ENCODE measurements around the gene RAB40A. TPM values are rescaled to one million over a fixed set of nuclear protein-coding genes. Genes with fewer than 3 reads are reported as not detected.
"Not testable (repeated sequence)": the region's sequence is repeated elsewhere in the genome, so short reads cannot be mapped to it uniquely, and the experiment has no call there.

Gene RAB40A
- total and polyA plus RNA-seq, 4 donors, result 0.03 to 0.33 (median 0.07) TPM

- H3K4me1 ChIP-seq (ENCODE audit: control insufficient read depth in 4 of 4, insufficient read depth in 4 of 4, low read length in 3 of 4), result no peaks in the 10 kb centered on the region
- no peaks in the 10 kb centered on the region for H3K9me3 ChIP-seq (ENCODE audit: control insufficient read depth in 4 of 4, low read length in 3 of 4)
- H3K4me3 ChIP-seq (ENCODE audit: low read depth in 1 of 3, low read length in 3 of 3), result no peak overlapping the region
- 95% methylated on average over 1 of the region's 1 CpG for WGBS
- TF ChIP-seq GABPA (IDR thresholded peaks at IDR 0.05 in 1 of 2, conservative IDR thresholded peaks at IDR 0.05 in 1 of 2) (no peak), EGR1 (IDR thresholded peaks at IDR 0.05; ENCODE audit: low read depth in 2 of 2) (no peak), SP1 (IDR thresholded peaks at IDR 0.05) (no peak), FOXA2 (IDR thresholded peaks at IDR 0.05) (no peak), TAF1 (conservative IDR thresholded peaks at IDR 0.05) (no peak), NR2F2 (IDR thresholded peaks at IDR 0.05) (no peak)
- H3K27me3 ChIP-seq (ENCODE audit: control insufficient read depth in 4 of 4, insufficient read depth in 4 of 4, low read length in 3 of 4), result no peaks in the 10 kb centered on the region
- H3K36me3 ChIP-seq (ENCODE audit: control insufficient read depth in 4 of 4, insufficient read depth in 3 of 4, low read depth in 1 of 4, low read length in 3 of 4), result no peaks in the 10 kb centered on the region
- no peak for DNase-seq (ENCODE audit: low spot score)
- no peak overlapping the region for H3K27ac ChIP-seq (ENCODE audit: low read depth in 1 of 2, low read length in 2 of 2)
- no peak overlapping the region for H3K9ac ChIP-seq (ENCODE audit: low read depth in 1 of 2, low read length in 2 of 2)
These were observed 43.9 kb downstream of the RAB40A start for GRCh38 chrX:103475381-103475780.

- not testable (repeated sequence) for DNase-seq (ENCODE audit: low spot score); H3K4me3 ChIP-seq (ENCODE audit: low read depth in 1 of 3, low read length in 3 of 3); H3K9me3 ChIP-seq (ENCODE audit: control insufficient read depth in 4 of 4, low read length in 3 of 4); H3K4me1 ChIP-seq (ENCODE audit: control insufficient read depth in 4 of 4, insufficient read depth in 4 of 4, low read length in 3 of 4); H3K27me3 ChIP-seq (ENCODE audit: control insufficient read depth in 4 of 4, insufficient read depth in 4 of 4, low read length in 3 of 4); H3K27ac ChIP-seq (ENCODE audit: low read depth in 1 of 2, low read length in 2 of 2); H3K9ac ChIP-seq (ENCODE audit: low read depth in 1 of 2, low read length in 2 of 2); H3K36me3 ChIP-seq (ENCODE audit: control insufficient read depth in 4 of 4, insufficient read depth in 3 of 4, low read depth in 1 of 4, low read length in 3 of 4)
- WGBS, result 87% methylated on average over 8 of the region's 8 CpGs
These were observed 49.3 kb downstream of the RAB40A start for GRCh38 chrX:103469977-103470376.

- WGBS, result 68% methylated on average over 2 of the region's 2 CpGs
- H3K9ac ChIP-seq (ENCODE audit: low read depth in 1 of 2, low read length in 2 of 2), result no peak overlapping the region
- H3K27ac ChIP-seq (ENCODE audit: low read depth in 1 of 2, low read length in 2 of 2), result no peak overlapping the region
- TF ChIP-seq RAD21 (IDR thresholded peaks at IDR 0.05), result no peak
- no peak for TF ChIP-seq RXRA (IDR thresholded peaks at IDR 0.05)
- TF ChIP-seq HNF4G (IDR thresholded peaks at IDR 0.05), result no peak
- no peak for TF ChIP-seq CTCF (IDR thresholded peaks at IDR 0.05; ENCODE audit: low read depth, low read length, missing input control)
- no peak for TF ChIP-seq ATF3 (IDR thresholded peaks at IDR 0.05)
- no peak for TF ChIP-seq HNF4A (conservative IDR thresholded peaks at IDR 0.05)
- no peak for TF ChIP-seq MAX (IDR thresholded peaks at IDR 0.05)
- TF ChIP-seq SP1 (IDR thresholded peaks at IDR 0.05), result no peak
- TF ChIP-seq JUND (IDR thresholded peaks at IDR 0.05), result no peak
- TF ChIP-seq NR2F2 (IDR thresholded peaks at IDR 0.05), result no peak
- H3K9me3 ChIP-seq (ENCODE audit: control insufficient read depth in 4 of 4, low read length in 3 of 4), result no peaks in the 10 kb centered on the region
- no peaks in the 10 kb centered on the region for H3K36me3 ChIP-seq (ENCODE audit: control insufficient read depth in 4 of 4, insufficient read depth in 3 of 4, low read depth in 1 of 4, low read length in 3 of 4)
- no peaks in the 10 kb centered on the region for H3K27me3 ChIP-seq (ENCODE audit: control insufficient read depth in 4 of 4, insufficient read depth in 4 of 4, low read length in 3 of 4)
- H3K4me1 ChIP-seq (ENCODE audit: control insufficient read depth in 4 of 4, insufficient read depth in 4 of 4, low read length in 3 of 4), result peaks cover 0 to 4% (median 0%) of the 10 kb centered on the region in 4 donors
- no peak overlapping the region for H3K4me3 ChIP-seq (ENCODE audit: low read depth in 1 of 3, low read length in 3 of 3)
- no peak for DNase-seq (ENCODE audit: low spot score)
These were observed 51.4 kb downstream of the RAB40A start for GRCh38 chrX:103467887-103468286.

All from liver (tissue), 9 donors.